Cardiac muscle cell (in vitro differentiated cells and primary cell): ENCODE data around the gene MFAP5. TPM values are rescaled to one million over a fixed set of nuclear protein-coding genes. Genes with fewer than 3 reads are reported as not detected.

ENCODE experiments used
- DNase-seq, 2 donors: peaks; one replicate each; pipeline versions ENCODE4 v3.0.0 to v3.0.0-alpha.2; 2010 to 2017; ENCODE audit warnings: low read depth in 1 of 2, low spot score in 1 of 2
- H3K27ac ChIP-seq: fragments of 200-600 bp; sonication (generic); 2 replicates; pipeline ENCODE4 v1.5.1; 2016
- H3K27me3 ChIP-seq: fragments of 200-600 bp; sonication (generic); 2 replicates; pipeline ENCODE4 v1.6.0; 2016; ENCODE audit warnings: control low read depth
- H3K36me3 ChIP-seq: fragments of 200-600 bp; sonication (generic); 2 replicates; pipeline ENCODE4 v1.5.1; 2016; ENCODE audit warnings: control low read depth
- H3K4me1 ChIP-seq: fragments of 200-600 bp; sonication (generic); 2 replicates; pipeline ENCODE4 v1.8.1; 2017; ENCODE audit warnings: low read depth, mild to moderate bottlenecking, mixed run types
- H3K4me3 ChIP-seq: fragments of 200-600 bp; sonication (generic); 2 replicates; pipeline ENCODE4 v1.5.1; 2016; ENCODE audit warnings: mild to moderate bottlenecking
- H3K9me3 ChIP-seq: fragments of 200-600 bp; sonication (generic); 2 replicates; pipeline ENCODE4 v1.5.1; 2017; ENCODE audit warnings: low read depth, mild to moderate bottlenecking, control low read depth
- polyA plus RNA-seq: library from polyadenylated mRNA; unstranded; fragments of >200 nt; fragmentation: Nextera tagmentation; extraction: Ambion mirVana; gene quantifications from 2 replicates; pipeline ENCODE4 v1.2.1, GENCODE V29; 2016
- total RNA-seq: library from RNA; depleted of rRNA; stranded (reverse); fragments of >200 nt; gene quantifications from 2 replicates; pipeline ENCODE4 v1.2.3, GENCODE V29; 2016
- TF ChIP-seq, protein P1 (sequence below): IDR thresholded peaks from 2 replicates; pipeline ENCODE4 v1.5.1; 2012; ENCODE audit warnings: low read depth, mild to moderate bottlenecking, low read length

Gene MFAP5
- total and polyA plus RNA-seq, 2 experiments from 2014 or later, result not detected

DNA sequence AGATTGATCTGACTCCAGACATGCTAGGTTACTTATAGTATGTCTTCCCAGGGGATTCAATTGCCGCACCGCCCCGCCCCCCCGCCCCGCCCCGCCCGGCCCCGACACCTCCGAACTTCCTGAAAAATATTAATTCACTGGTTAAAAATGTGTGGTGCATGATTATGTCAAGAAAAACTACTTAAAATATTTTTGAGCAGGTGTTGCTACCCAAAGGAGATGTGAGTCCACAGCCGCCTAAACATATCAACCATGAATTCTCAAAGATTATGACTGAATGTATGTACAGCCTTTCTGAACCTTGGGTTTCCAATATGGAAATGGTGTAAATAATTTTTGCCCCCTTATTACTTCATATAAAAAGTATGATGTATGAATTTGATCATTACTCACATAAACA lies 32.5 kb upstream of the MFAP5 start:
- H3K9me3 ChIP-seq, result no peaks in the 10 kb centered on the region
- no peak overlapping the region for H3K27ac ChIP-seq
- DNase-seq, result no peak
- H3K4me3 ChIP-seq, result no peak overlapping the region
- H3K27me3 ChIP-seq, result no peaks in the 10 kb centered on the region
- peaks cover 31% of the 10 kb centered on the region for H3K4me1 ChIP-seq
- no peaks in the 10 kb centered on the region for H3K36me3 ChIP-seq
- TF ChIP-seq, protein P1, sequence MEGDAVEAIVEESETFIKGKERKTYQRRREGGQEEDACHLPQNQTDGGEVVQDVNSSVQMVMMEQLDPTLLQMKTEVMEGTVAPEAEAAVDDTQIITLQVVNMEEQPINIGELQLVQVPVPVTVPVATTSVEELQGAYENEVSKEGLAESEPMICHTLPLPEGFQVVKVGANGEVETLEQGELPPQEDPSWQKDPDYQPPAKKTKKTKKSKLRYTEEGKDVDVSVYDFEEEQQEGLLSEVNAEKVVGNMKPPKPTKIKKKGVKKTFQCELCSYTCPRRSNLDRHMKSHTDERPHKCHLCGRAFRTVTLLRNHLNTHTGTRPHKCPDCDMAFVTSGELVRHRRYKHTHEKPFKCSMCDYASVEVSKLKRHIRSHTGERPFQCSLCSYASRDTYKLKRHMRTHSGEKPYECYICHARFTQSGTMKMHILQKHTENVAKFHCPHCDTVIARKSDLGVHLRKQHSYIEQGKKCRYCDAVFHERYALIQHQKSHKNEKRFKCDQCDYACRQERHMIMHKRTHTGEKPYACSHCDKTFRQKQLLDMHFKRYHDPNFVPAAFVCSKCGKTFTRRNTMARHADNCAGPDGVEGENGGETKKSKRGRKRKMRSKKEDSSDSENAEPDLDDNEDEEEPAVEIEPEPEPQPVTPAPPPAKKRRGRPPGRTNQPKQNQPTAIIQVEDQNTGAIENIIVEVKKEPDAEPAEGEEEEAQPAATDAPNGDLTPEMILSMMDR, result no peak

DNA sequence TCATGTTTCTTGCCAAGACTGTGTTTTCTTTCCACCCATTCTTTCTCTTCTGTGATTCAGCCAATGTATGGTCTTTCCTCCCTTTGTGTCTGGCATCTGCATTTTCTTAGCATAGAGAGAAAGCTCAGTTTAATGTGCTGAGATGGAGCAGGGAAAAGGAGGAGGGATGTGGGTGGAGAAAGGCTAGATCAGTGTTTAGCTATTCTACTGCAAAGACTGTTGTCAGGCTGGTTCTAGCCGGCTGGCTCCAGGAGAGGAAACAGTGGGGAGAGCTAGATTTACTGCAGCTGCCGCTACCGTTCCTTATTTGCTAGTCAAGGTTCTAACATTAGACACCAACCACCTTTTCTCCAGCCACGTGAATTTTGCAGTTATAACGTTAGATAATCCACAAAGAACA lies 29.9 kb upstream of the MFAP5 start:
- TF ChIP-seq, protein P1, result no peak
- Histone ChIP-seq H3K4me3 (no peak overlapping the region), H3K36me3 (no peaks in the 10 kb centered on the region), H3K27ac (peak overlapping the region; percentile 63), H3K9me3 (no peaks in the 10 kb centered on the region), H3K4me1 (peaks cover 28% of the 10 kb centered on the region), H3K27me3 (no peaks in the 10 kb centered on the region)
- peak; percentile 63 to 71 for DNase-seq

DNA sequence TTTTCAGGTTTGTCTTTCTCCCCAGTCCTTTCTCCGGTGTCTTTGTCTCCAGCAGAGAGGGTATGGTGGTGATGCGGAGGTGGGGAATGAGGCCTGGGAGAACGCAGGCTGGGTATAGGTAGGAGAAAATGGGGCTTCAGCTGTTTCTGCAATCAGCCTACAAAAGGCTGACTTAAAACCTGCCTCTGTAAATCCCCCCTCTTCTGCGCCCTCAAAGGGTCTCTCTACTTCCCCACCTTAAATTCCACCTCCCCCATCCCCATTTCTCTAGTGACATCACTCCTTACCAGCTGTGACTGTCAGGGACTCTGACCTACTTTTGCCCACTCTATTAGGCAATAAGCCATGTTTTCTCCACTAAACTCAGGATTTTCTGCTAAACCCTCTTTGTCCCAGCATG lies 27.1 kb upstream of the MFAP5 start:
- TF ChIP-seq, protein P1, result no peak
- Histone ChIP-seq H3K36me3 (no peaks in the 10 kb centered on the region), H3K9me3 (no peaks in the 10 kb centered on the region), H3K27ac (no peak overlapping the region), H3K4me1 (peaks cover 20% of the 10 kb centered on the region), H3K27me3 (no peaks in the 10 kb centered on the region), H3K4me3 (no peak overlapping the region)
- no peak for DNase-seq

DNA sequence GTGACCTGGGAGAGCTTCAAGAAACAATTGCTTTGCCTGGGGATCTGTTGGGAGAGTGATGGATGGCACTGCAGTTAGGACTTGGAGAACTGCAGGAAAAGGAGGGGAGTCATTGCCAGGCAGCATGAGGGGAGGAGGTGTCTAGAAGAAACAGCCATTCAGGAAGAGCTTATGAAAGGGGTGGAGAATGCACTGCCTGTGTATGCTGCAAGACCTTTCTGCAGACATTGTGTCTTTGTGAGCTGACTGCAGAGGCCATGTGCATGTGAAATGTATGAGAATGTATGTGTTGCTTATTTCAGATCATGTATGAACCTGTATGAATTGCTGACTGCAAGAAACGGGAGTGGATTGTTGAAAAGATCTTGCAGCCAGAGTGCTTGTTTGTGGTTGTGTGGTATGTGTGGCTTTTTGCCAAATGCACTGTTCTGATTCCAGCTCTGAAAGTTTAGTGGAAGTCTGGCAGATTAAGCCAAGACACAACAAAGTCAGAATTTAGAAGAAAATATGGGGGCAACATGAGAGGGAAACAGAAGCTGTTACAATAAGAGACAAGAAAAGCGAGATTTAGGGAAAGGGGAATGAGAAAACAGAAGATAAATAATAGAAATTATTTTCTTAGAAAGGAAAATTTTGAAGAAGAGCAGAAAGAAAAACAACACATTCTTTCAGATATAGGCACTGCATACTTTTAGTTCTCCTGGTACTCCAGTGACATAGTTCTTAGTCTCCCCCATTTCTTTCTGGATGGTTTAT lies 25.4 kb upstream of the MFAP5 start:
- H3K27ac ChIP-seq, result peak overlapping the region; percentile 63
- DNase-seq, result peak; percentile 82 to 90
- no peaks in the 10 kb centered on the region for H3K9me3 ChIP-seq
- TF ChIP-seq, protein P1, result no peak
- no peaks in the 10 kb centered on the region for H3K27me3 ChIP-seq
- H3K4me1 ChIP-seq, result peaks cover 19% of the 10 kb centered on the region
- H3K4me3 ChIP-seq, result no peak overlapping the region
- H3K36me3 ChIP-seq, result no peaks in the 10 kb centered on the region

DNA sequence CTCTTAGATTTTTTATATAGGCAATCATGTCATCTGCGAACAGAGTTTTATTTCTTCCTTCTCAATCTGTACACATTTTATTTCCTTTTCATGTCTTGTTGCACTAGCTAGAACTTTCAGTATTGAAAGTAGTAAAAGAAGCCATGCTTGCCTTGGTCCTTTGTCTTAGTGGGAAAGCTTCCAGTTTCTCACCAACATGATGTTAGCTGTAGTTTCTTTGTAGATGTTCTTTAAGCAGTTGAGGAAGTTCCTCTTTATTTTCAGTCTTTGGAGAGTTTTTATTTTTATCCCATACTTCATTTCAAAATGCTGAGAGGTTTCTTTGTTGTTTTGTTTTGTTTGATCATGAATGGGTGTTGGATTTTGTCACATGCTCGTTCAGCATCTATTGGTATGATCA lies 22.4 kb upstream of the MFAP5 start:
- no peak overlapping the region for H3K4me3 ChIP-seq
- TF ChIP-seq, protein P1, result no peak

More for the DNA sequence above, 22.4 kb upstream of the MFAP5 start:
- Histone ChIP-seq H3K36me3 (no peaks in the 10 kb centered on the region), H3K27me3 (no peaks in the 10 kb centered on the region), H3K4me1 (peaks cover 8% of the 10 kb centered on the region), H3K27ac (no peak overlapping the region), H3K9me3 (no peaks in the 10 kb centered on the region)
- DNase-seq, result no peak
